Spleen (tissue), 11 donors: ENCODE data around the gene TMEM273. TPM values are rescaled to one million over a fixed set of nuclear protein-coding genes. Genes with fewer than 3 reads are reported as not detected.

Source experiments
- DNase-seq: peaks from one replicate; pipeline ENCODE4 v3.0.0-alpha.2; 2020
- H3K27ac ChIP-seq, 8 donors: fragments of 200-600 bp; sonication (generic) in 7 of 8; 1 replicate in 4 of 8; 2 replicates in 4 of 8; pipeline versions ENCODE4 v1.5.0 to v1.8.0; 2016 to 2021; ENCODE audit warnings: inconsistent platforms in 4 of 8, mild to moderate bottlenecking in 4 of 8, moderate library complexity in 1 of 8
- H3K27me3 ChIP-seq, 7 donors: fragments of 200-600 bp; sonication (generic) in 6 of 7; replicated peaks in 1 of 7; 1 replicate in 4 of 7; 2 replicates in 3 of 7; pipeline versions ENCODE4 v1.5.0 to v1.8.0; 2016 to 2021; ENCODE audit warnings: inconsistent platforms in 3 of 7, mild to moderate bottlenecking in 1 of 7
- H3K36me3 ChIP-seq, 6 donors: fragments of 200-600 bp; sonication (generic) in 5 of 6; 1 replicate in 4 of 6; 2 replicates in 2 of 6; pipeline versions ENCODE4 v1.5.0 to v1.8.0; 2016 to 2021; ENCODE audit warnings: inconsistent platforms in 2 of 6
- H3K4me1 ChIP-seq, 6 donors: fragments of 200-600 bp; sonication (generic) in 5 of 6; 1 replicate in 3 of 6; 2 replicates in 3 of 6; pipeline versions ENCODE4 v1.5.0 to v1.8.0; 2016 to 2021; ENCODE audit warnings: inconsistent platforms in 3 of 6
- H3K4me3 ChIP-seq, 8 donors: fragments of 200-600 bp; sonication (generic) in 7 of 8; 1 replicate in 4 of 8; 2 replicates in 4 of 8; pipeline versions ENCODE4 v1.5.0 to v1.8.0; 2016 to 2021; ENCODE audit warnings: inconsistent platforms in 4 of 8, mild to moderate bottlenecking in 4 of 8, moderate library complexity in 2 of 8
- H3K9me3 ChIP-seq, 8 donors: fragments of 200-600 bp; sonication (generic) in 7 of 8; 1 replicate in 4 of 8; 2 replicates in 4 of 8; pipeline versions ENCODE4 v1.5.0 to v1.8.0; 2016 to 2021; ENCODE audit warnings: inconsistent platforms in 4 of 8
- CTCF ChIP-seq, 11 experiments: fragments of 200-600 bp in 7 of 11; fragments of 450-650 bp in 4 of 11; sonication (generic) in 4 of 11; IDR thresholded peaks in 8 of 11; conservative IDR thresholded peaks in 3 of 11; 1 replicate in 7 of 11; 2 replicates in 4 of 11; pipeline versions ENCODE4 v1.4.0 to v1.8.0; 2016 to 2021; ENCODE audit warnings: antibody characterized with exemption in 11 of 11, inconsistent platforms in 4 of 11, mild to moderate bottlenecking in 1 of 11
- POLR2A ChIP-seq, 3 donors: fragments of 450-650 bp; IDR thresholded peaks; one replicate each; pipeline ENCODE4 v1.5.1; 2017; ENCODE audit warnings: antibody characterized with exemption in 3 of 3, mild to moderate bottlenecking in 1 of 3
- POLR2AphosphoS5 ChIP-seq, 3 donors: sonication (generic); formaldehyde crosslinking; IDR thresholded peaks; one replicate each; pipeline ENCODE4 v1.5.1; 2017; ENCODE audit warnings: antibody characterized with exemption in 3 of 3
- WGBS, 5 donors: extraction: QIAGEN DNeasy Blood & Tissue Kit in 3 of 5; methylation state at CpG; one replicate each; pipeline versions ENCODE4 v1.1.5 to v1.1.7; 2013 to 2018; 5-methylcytosine and 5-hydroxymethylcytosine counted together
- intact Hi-C: fragments of 100-400 bp; cut with DNase I; formaldehyde crosslinking; loops from one replicate; pipeline ENCODE4 v1.15.0; 2023; ENCODE audit warnings: low total_unique reads
- polyA plus RNA-seq, 3 donors: library from polyadenylated mRNA; stranded (reverse); fragments of 200-250 nt; gene quantifications; one replicate each; pipeline ENCODE4 v1.2.1, GENCODE V29; 2013
- total RNA-seq, 7 donors: library from RNA; depleted of rRNA in 3 of 7; stranded (reverse); fragments of >200 nt in 3 of 7; fragmentation: NEBNext Ultra II Directional in 4 of 7; extraction: Animal tissue kit (Norgen Biotek cat#: 25700) in 4 of 7; gene quantifications; one replicate each; pipeline versions ENCODE4 v1.1.0 to v1.2.1, GENCODE V29; 2016 to 2021
- donor health status: healthy with polysubstance abuse.
- donor health status: DM: no; HTN: no; CAD: no; lungs with moderate emphysema.
- donor health status: DM: no; HTN: no; CAD: no.
- donor health status: Bipolar disorder and iron deficiency.
- donor health status: healthy.
- donor health status: DM: no; HTN: no; CAD: no.
- donor health status: DM: yes; HTN: yes; CAD: no.

TMEM273 gene
- total and polyA plus RNA-seq, 10 donors: 25.6 to 64.5 (median 33.4) TPM

GRCh38 chr10:49162063-49162462, 26.1 kb downstream of the TMEM273 start:
- Histone ChIP-seq H3K9me3 (no peaks in the 10 kb centered on the region), H3K27me3 (no peaks in the 10 kb centered on the region), H3K4me1 (peaks cover 0 to 8% (median 0%) of the 10 kb centered on the region in 6 donors), H3K27ac (no peak overlapping the region), H3K4me3 (no peak overlapping the region), H3K36me3 (peaks cover 0 to 60% (median 2%) of the 10 kb centered on the region in 6 donors)
- 70 to 89% (median 85%) methylated on average over 5 of the region's 5 CpGs for WGBS, 5 donors
- TF ChIP-seq POLR2AphosphoS5 (IDR thresholded peaks at IDR 0.05) (no peak), CTCF (IDR thresholded peaks at IDR 0.05 in 8 of 11, conservative IDR thresholded peaks at IDR 0.05 in 3 of 11) (no peak), POLR2A (IDR thresholded peaks at IDR 0.05) (no peak)
- no peak for DNase-seq
- intact Hi-C loops: loop anchor here (5.0 kb wide), 1 partner anchor 180 kb away; no protein-coding TSS in a partner anchor

- whole genome bisulfite sequencing, 5 donors: 53 to 69% (median 63%) methylated on average over 8 of the region's 8 CpGs
- H3K4me3 ChIP-seq: no peak overlapping the region
- intact Hi-C loops: loop anchor here (5.0 kb wide), 1 partner anchor 179 kb away; no protein-coding TSS in a partner anchor
- H3K36me3 ChIP-seq: peaks cover 0 to 60% (median 2%) of the 10 kb centered on the region in 6 donors
- H3K27ac ChIP-seq: no peak overlapping the region
- peaks cover 0 to 8% (median 0%) of the 10 kb centered on the region in 6 donors for H3K4me1 ChIP-seq
- TF ChIP-seq POLR2A (IDR thresholded peaks at IDR 0.05): no peak
- peak in 3 of 11 experiments; percentile 21 to 25 (median 22) for TF ChIP-seq CTCF (IDR thresholded peaks at IDR 0.05 in 8 of 11, conservative IDR thresholded peaks at IDR 0.05 in 3 of 11)
- no peaks in the 10 kb centered on the region for H3K27me3 ChIP-seq
- no peak for DNase-seq
- H3K9me3 ChIP-seq: no peaks in the 10 kb centered on the region
Observed at GRCh38 chr10:49161411-49161997, 26.7 kb downstream of the TMEM273 start.

- H3K4me3 ChIP-seq: no peak overlapping the region
- no peaks in the 10 kb centered on the region for H3K27me3 ChIP-seq
- H3K36me3 ChIP-seq: peaks cover 0 to 53% (median 0%) of the 10 kb centered on the region in 6 donors
- intact Hi-C loops: loop anchor here (5.0 kb wide), 1 partner anchor 179 kb away; no protein-coding TSS in a partner anchor
- H3K9me3 ChIP-seq: no peaks in the 10 kb centered on the region
- TF ChIP-seq POLR2AphosphoS5 (IDR thresholded peaks at IDR 0.05) (no peak), CTCF (IDR thresholded peaks at IDR 0.05 in 8 of 11, conservative IDR thresholded peaks at IDR 0.05 in 3 of 11) (no peak), POLR2A (IDR thresholded peaks at IDR 0.05) (no peak)
- WGBS, 5 donors: 93 to 100% (median 94%) methylated on average over 5 of the region's 5 CpGs
- peaks cover 0 to 8% (median 0%) of the 10 kb centered on the region in 6 donors for H3K4me1 ChIP-seq
- DNase-seq: no peak
- H3K27ac ChIP-seq: no peak overlapping the region
Observed at GRCh38 chr10:49160814-49161213, 27.4 kb downstream of the TMEM273 start.

GRCh38 chr10:49160110-49160509, 28.1 kb downstream of the TMEM273 start:
- WGBS, 5 donors: 82 to 89% (median 87%) methylated on average over 5 of the region's 5 CpGs
- H3K36me3 ChIP-seq: peaks cover 0 to 51% (median 0%) of the 10 kb centered on the region in 6 donors
- intact Hi-C loops: loop anchor here (5.0 kb wide), 1 partner anchor 178 kb away; no protein-coding TSS in a partner anchor
- TF ChIP-seq CTCF (IDR thresholded peaks at IDR 0.05 in 8 of 11, conservative IDR thresholded peaks at IDR 0.05 in 3 of 11): no peak
- no peak for TF ChIP-seq POLR2A (IDR thresholded peaks at IDR 0.05)
- no peak overlapping the region for H3K4me3 ChIP-seq
- no peaks in the 10 kb centered on the region for H3K27me3 ChIP-seq
- DNase-seq: no peak
- H3K9me3 ChIP-seq: no peaks in the 10 kb centered on the region
- H3K27ac ChIP-seq: no peak overlapping the region
- H3K4me1 ChIP-seq: peaks cover 0 to 8% (median 0%) of the 10 kb centered on the region in 6 donors
